SK-N-SH (cell line): Measurements from ENCODE around the gene SMYD4. TPM values are rescaled to one million over a fixed set of nuclear protein-coding genes. Genes with fewer than 3 reads are reported as not detected.
"Not testable (repeated sequence)": the region's sequence is repeated elsewhere in the genome, so short reads cannot be mapped to it uniquely, and the experiment has no call there.

ENCODE experiments used
- CTCF ChIA-PET: fragments of 300-600, 350-600 bp; formaldehyde crosslinking; extraction: SDS; loops from one replicate; lab custom pipeline; 2021; lab: Yijun Ruan, JAX
- POLR2A ChIA-PET: fragments of 350-600 bp; sonication (Branson Sonifier 250); formaldehyde crosslinking; extraction: SDS; loops from one replicate; lab custom pipeline; 2020; ENCODE audit warnings: antibody characterized with exemption, inconsistent platforms; lab: Yijun Ruan, JAX
- DNase-seq: peaks from one replicate; pipeline ENCODE4 v3.0.0; 2012
- H2AFZ ChIP-seq: fragments of 200-600 bp; sonication (generic); 2 replicates; pipeline ENCODE4 v1.8.1; 2016; ENCODE audit warnings: antibody characterized with exemption, mild to moderate bottlenecking, low read depth
- H3F3A ChIP-seq: fragments of 200-600 bp; sonication (generic); replicated peaks from 2 replicates; pipeline ENCODE3; 2016; ENCODE audit warnings: antibody characterized with exemption, mild to moderate bottlenecking; ENCODE audit not compliant: insufficient read depth
- H3K27ac ChIP-seq, 2 experiments: fragments of 200-500 bp in 1 of 2; fragments of 200-600 bp in 1 of 2; sonication (Bioruptor generic) in 1 of 2; sonication (generic), shearing (Covaris generic) in 1 of 2; 2 replicates each; pipeline versions ENCODE4 v1.5.1 to v1.6.1; 2014 to 2016; ENCODE audit warnings: low read depth in 2 of 2, inconsistent platforms in 1 of 2, low read length in 1 of 2, mild to moderate bottlenecking in 1 of 2, mixed read lengths in 1 of 2
- H3K27me3 ChIP-seq: fragments of 200-600 bp; sonication (generic), shearing (Covaris generic); 2 replicates; pipeline ENCODE4 v1.6.1; 2016; ENCODE audit warnings: mixed run types; ENCODE audit not compliant: insufficient read depth
- H3K36me3 ChIP-seq, 2 experiments: fragments of 200-500 bp in 1 of 2; fragments of 200-600 bp in 1 of 2; sonication (Bioruptor generic) in 1 of 2; sonication (generic) in 1 of 2; replicated peaks in 1 of 2; 2 replicates each; pipeline versions ENCODE3 to v1.5.1; 2014 to 2016; ENCODE audit warnings: low read length in 1 of 2, mild to moderate bottlenecking in 1 of 2; ENCODE audit not compliant: insufficient read depth in 2 of 2, control insufficient read depth in 1 of 2
- H3K4me1 ChIP-seq, 2 experiments: fragments of 200-500 bp in 1 of 2; fragments of 200-600 bp in 1 of 2; sonication (Bioruptor generic) in 1 of 2; sonication (generic), shearing (Covaris generic) in 1 of 2; 2 replicates each; pipeline versions ENCODE4 v1.5.1 to v1.6.1; 2014 to 2016; ENCODE audit warnings: low read depth in 1 of 2, low read length in 1 of 2, mixed run types in 1 of 2; ENCODE audit not compliant: insufficient read depth in 2 of 2, control insufficient read depth in 1 of 2
- H3K4me2 ChIP-seq: fragments of 200-600 bp; sonication (generic), shearing (Covaris generic); 2 replicates; pipeline ENCODE4 v1.6.1; 2017; ENCODE audit warnings: mixed run types
- H3K4me3 ChIP-seq, 2 experiments: fragments of 200-500 bp in 1 of 2; fragments of 200-600 bp in 1 of 2; sonication (Bioruptor generic) in 1 of 2; sonication (generic), shearing (Covaris generic) in 1 of 2; 2 replicates each; pipeline versions ENCODE4 v1.5.1 to v1.8.1; 2014 to 2016; ENCODE audit warnings: low read depth in 2 of 2, inconsistent platforms in 1 of 2, low read length in 1 of 2, mild to moderate bottlenecking in 1 of 2, mixed read lengths in 1 of 2, moderate library complexity in 1 of 2
- H3K79me2 ChIP-seq: fragments of 200-600 bp; sonication (generic); 2 replicates; pipeline ENCODE4 v1.8.1; 2017; ENCODE audit warnings: mild to moderate bottlenecking; ENCODE audit not compliant: insufficient read depth
- H3K9ac ChIP-seq: fragments of 200-600 bp; sonication (generic); 2 replicates; pipeline ENCODE4 v1.6.1; 2017; ENCODE audit warnings: mixed run types
- H3K9me2 ChIP-seq: fragments of 200-600 bp; sonication (generic); 2 replicates; pipeline ENCODE4 v1.6.1; 2017; ENCODE audit warnings: mixed run types
- H3K9me3 ChIP-seq: fragments of 200-600 bp; sonication (generic); 2 replicates; pipeline ENCODE4 v1.6.1; 2017; ENCODE audit warnings: mixed run types, mild to moderate bottlenecking, moderate library complexity
- H4K20me1 ChIP-seq: fragments of 200-600 bp; sonication (generic); 2 replicates; pipeline ENCODE4 v1.6.1; 2017; ENCODE audit warnings: mild to moderate bottlenecking, mixed run types; ENCODE audit not compliant: insufficient read depth
- ELF1 ChIP-seq: IDR thresholded peaks from 2 replicates; pipeline ENCODE4 v1.4.0; 2012
- FOXJ3 ChIP-seq: sonication (generic); formaldehyde crosslinking; IDR thresholded peaks from 2 replicates; pipeline ENCODE4 v1.5.1; 2020; ENCODE audit warnings: mild to moderate bottlenecking, missing genetic modification reagents
- GABPA ChIP-seq: IDR thresholded peaks from 2 replicates; pipeline ENCODE4 v1.4.0; 2012; ENCODE audit warnings: low read depth, mild to moderate bottlenecking
- IRF3 ChIP-seq: fragments of 150-350 bp; IDR thresholded peaks from 2 replicates; pipeline ENCODE4 v1.6.1; 2016; ENCODE audit warnings: mild to moderate bottlenecking, low read depth, low read length
- MEF2A ChIP-seq: IDR thresholded peaks from 2 replicates; pipeline ENCODE4 v1.4.0; 2012; ENCODE audit warnings: low read depth, borderline replicate concordance
- MXI1 ChIP-seq: IDR thresholded peaks from 2 replicates; pipeline ENCODE4 v1.6.1; 2012; ENCODE audit warnings: mild to moderate bottlenecking, low read depth, low read length, improper control_type of control experiment
- RFX5 ChIP-seq: IDR thresholded peaks from 2 replicates; pipeline ENCODE4 v1.6.1; 2012; ENCODE audit warnings: mild to moderate bottlenecking, improper control_type of control experiment, low read length
- RXRA ChIP-seq: IDR thresholded peaks from 2 replicates; pipeline ENCODE4 v1.4.0; 2012; ENCODE audit warnings: low read depth, mild to moderate bottlenecking, borderline replicate concordance
- SIN3A ChIP-seq: IDR thresholded peaks from 2 replicates; pipeline ENCODE4 v1.6.1; 2012; ENCODE audit warnings: low read depth, mild to moderate bottlenecking, low read length, moderate library complexity, borderline replicate concordance
- TCF12 ChIP-seq: IDR thresholded peaks from 2 replicates; pipeline ENCODE4 v1.4.0; 2012
- TEAD4 ChIP-seq: IDR thresholded peaks from 2 replicates; pipeline ENCODE4 v1.4.0; 2012; ENCODE audit warnings: mild to moderate bottlenecking, borderline replicate concordance; ENCODE audit not compliant: insufficient read depth
- USF1 ChIP-seq: IDR thresholded peaks from 2 replicates; pipeline ENCODE4 v1.4.0; 2012; ENCODE audit warnings: low read depth, borderline replicate concordance
- YY1 ChIP-seq: IDR thresholded peaks from 2 replicates; pipeline ENCODE4 v1.4.0; 2012; ENCODE audit warnings: low read depth, mild to moderate bottlenecking
- WGBS: methylation state at CpG from one replicate; pipeline ENCODE4 v1.1.6; 2017; ENCODE audit warnings: low lambda C conversion rate; 5-methylcytosine and 5-hydroxymethylcytosine counted together
- polyA plus RNA-seq, 3 experiments: library from polyadenylated mRNA; depleted of rRNA; stranded (reverse); fragments of >200 nt; gene quantifications; 2 replicates each; pipeline ENCODE4 v1.2.3, GENCODE V29; 2012

SMYD4 gene
- polyA plus RNA-seq, 1 of the 3 experiments (the other 2 are of a cell fraction) = 4.9 TPM

GRCh38 chr17:1813088-1813487 lies 16.6 kb downstream of the SMYD4 start:
- Histone ChIP-seq H3K9me2 (no peaks in the 10 kb centered on the region), H3K4me3 (no peak overlapping the region), H3K9me3 (no peaks in the 10 kb centered on the region), H4K20me1 (no peaks in the 10 kb centered on the region), H3K27me3 (no peaks in the 10 kb centered on the region), H3K27ac (no peak overlapping the region), H3K36me3 (peaks cover 7 to 10% of the 10 kb centered on the region in 2 experiments), H3F3A (no peaks in the 10 kb centered on the region), H3K4me1 (no peaks in the 10 kb centered on the region), H3K4me2 (no peak overlapping the region), H3K9ac (no peak overlapping the region), H3K79me2 (peaks cover 11% of the 10 kb centered on the region), H2AFZ (no peak overlapping the region)
- no peak for DNase-seq
- WGBS = 86% methylated on average over 5 of the region's 5 CpGs
- TF ChIP-seq RXRA (no peak), MEF2A (no peak), USF1 (no peak), RFX5 (no peak), GABPA (no peak), FOXJ3 (CRISPR knock-in tag) (no peak), IRF3 (no peak), YY1 (no peak), SIN3A (no peak), TCF12 (no peak), TEAD4 (no peak), MXI1 (no peak), ELF1 (no peak)
- POLR2A ChIA-PET = no interaction called here
- CTCF ChIA-PET = interaction anchor here (0.9 kb wide), 1 partner anchor 13 kb away, joined by 3 read pairs; no protein-coding TSS in a partner anchor

GRCh38 chr17:1810450-1811103 lies 19.1 kb downstream of the SMYD4 start:
- 95% methylated on average over 20 of the region's 20 CpGs for WGBS
- Histone ChIP-seq H3K4me1 (no peaks in the 10 kb centered on the region), H2AFZ (no peak overlapping the region), H3K4me2 (no peak overlapping the region), H4K20me1 (no peaks in the 10 kb centered on the region), H3K79me2 (peaks cover 4% of the 10 kb centered on the region; the same call in 1 of the 2 replicates), H3K36me3 (peaks cover 9 to 10% of the 10 kb centered on the region in 2 experiments), H3K27ac (no peak overlapping the region), H3K9me2 (no peaks in the 10 kb centered on the region)
- DNase-seq = no peak
- TF ChIP-seq TEAD4 = no peak
- TF ChIP-seq, all 33 proteins: peak for 0
- no peak overlapping the region for H3K4me3 ChIP-seq
- no peaks in the 10 kb centered on the region for H3K9me3 ChIP-seq
- H3K27me3 ChIP-seq = no peaks in the 10 kb centered on the region
- POLR2A ChIA-PET = interaction anchor here (0.5 kb wide), 1 partner anchor 197 kb away, joined by 3 read pairs; no protein-coding TSS in a partner anchor
- no peaks in the 10 kb centered on the region for H3F3A ChIP-seq
- no peak overlapping the region for H3K9ac ChIP-seq
- CTCF ChIA-PET = no interaction called here

GRCh38 chr17:1809815-1810214 lies 19.9 kb downstream of the SMYD4 start:
- H3F3A ChIP-seq, H3K9ac ChIP-seq, H3K27me3 ChIP-seq, H3K4me1 ChIP-seq, H3K9me2 ChIP-seq, DNase-seq, H3K4me3 ChIP-seq, H3K27ac ChIP-seq, H3K4me2 ChIP-seq, H2AFZ ChIP-seq, H3K9me3 ChIP-seq, H4K20me1 ChIP-seq, CTCF ChIA-PET, H3K79me2 ChIP-seq: not testable (repeated sequence)
- peaks cover 9 to 10% of the 10 kb centered on the region in 2 experiments for H3K36me3 ChIP-seq
- POLR2A ChIA-PET = interaction anchor here (0.5 to 0.6 kb wide), 2 partner anchors 20 to 198 kb away, joined by 3 read pairs; partner anchors contain the start of genes RPA1 and SMYD4
- WGBS = 99% methylated on average over 8 of the region's 8 CpGs
